OCI-LY7 (cell line): ENCODE results near the gene RPP25.

Experiments
- EZH2phosphoT487 ChIP-seq: fragments of 200-600 bp; sonication (generic); IDR thresholded peaks from 2 replicates; pipeline ENCODE4 v1.6.1; 2018; ENCODE audit warnings: low read depth, borderline replicate concordance, mild to moderate bottlenecking, mixed run types, antibody characterized with exemption, low read length, moderate library complexity, mixed read lengths
- TF ChIP-seq, protein P1 (sequence below): fragments of 200-600 bp; sonication (generic); conservative IDR thresholded peaks from 2 replicates; pipeline ENCODE4 v1.5.1; 2014; ENCODE audit warnings: mild to moderate bottlenecking, antibody characterized with exemption, low read length, moderate library complexity, mixed read lengths

DNA sequence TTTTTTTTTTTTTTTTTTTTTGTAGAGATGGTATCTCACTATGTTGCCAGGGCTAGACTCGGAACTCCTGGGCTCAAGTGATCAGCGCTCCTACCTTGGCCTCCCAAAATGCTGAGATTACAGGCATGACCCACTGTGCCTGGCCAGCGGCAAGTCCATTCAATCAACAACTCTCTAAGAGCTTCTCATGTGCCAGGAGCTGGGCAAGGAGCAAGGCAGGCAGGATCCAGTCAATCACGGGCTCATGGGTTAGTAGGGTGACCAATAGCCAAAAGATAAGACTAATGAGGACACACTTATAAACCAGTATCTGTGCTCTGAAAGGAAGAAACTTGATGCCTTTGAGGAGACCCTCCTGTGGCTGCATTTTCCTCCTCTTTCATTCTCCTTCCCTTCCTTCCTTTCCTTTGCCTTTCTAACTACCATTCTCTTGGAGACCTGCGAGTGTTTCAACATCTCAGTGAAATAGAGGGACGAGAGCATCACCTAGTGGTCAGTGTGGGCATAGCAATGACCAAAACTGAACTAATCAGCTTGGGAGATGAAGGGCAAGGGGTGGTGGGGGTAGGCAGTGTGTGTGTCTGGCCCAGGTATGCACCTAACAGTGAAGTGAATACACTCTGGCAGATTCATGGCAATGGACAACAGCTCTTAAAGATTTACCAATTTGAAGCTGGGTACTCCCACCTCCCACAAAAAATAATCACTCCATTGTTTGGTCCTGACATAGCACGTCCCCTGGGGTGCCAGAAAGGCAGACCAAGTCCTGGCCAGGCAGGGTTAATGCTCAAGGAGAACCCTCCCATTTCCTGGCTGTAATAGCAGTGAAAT, 6.3 kb downstream of the RPP25 start:
- TF ChIP-seq, protein P1, sequence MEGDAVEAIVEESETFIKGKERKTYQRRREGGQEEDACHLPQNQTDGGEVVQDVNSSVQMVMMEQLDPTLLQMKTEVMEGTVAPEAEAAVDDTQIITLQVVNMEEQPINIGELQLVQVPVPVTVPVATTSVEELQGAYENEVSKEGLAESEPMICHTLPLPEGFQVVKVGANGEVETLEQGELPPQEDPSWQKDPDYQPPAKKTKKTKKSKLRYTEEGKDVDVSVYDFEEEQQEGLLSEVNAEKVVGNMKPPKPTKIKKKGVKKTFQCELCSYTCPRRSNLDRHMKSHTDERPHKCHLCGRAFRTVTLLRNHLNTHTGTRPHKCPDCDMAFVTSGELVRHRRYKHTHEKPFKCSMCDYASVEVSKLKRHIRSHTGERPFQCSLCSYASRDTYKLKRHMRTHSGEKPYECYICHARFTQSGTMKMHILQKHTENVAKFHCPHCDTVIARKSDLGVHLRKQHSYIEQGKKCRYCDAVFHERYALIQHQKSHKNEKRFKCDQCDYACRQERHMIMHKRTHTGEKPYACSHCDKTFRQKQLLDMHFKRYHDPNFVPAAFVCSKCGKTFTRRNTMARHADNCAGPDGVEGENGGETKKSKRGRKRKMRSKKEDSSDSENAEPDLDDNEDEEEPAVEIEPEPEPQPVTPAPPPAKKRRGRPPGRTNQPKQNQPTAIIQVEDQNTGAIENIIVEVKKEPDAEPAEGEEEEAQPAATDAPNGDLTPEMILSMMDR = peak; percentile 99
- no peak for TF ChIP-seq EZH2phosphoT487
